ENCODE results near the gene SLC1A3.

GRCh38 chr5:36606036-36606427 is 374 bp upstream of the SLC1A3 start:
- TF ChIP-seq POLR2A (IDR thresholded peaks at IDR 0.05) (no peak), CTCF (IDR thresholded peaks at IDR 0.05) (no peak)

Data from heart left ventricle (tissue), 13 donors.